ENCODE data around the gene ZNF226.

DNA sequence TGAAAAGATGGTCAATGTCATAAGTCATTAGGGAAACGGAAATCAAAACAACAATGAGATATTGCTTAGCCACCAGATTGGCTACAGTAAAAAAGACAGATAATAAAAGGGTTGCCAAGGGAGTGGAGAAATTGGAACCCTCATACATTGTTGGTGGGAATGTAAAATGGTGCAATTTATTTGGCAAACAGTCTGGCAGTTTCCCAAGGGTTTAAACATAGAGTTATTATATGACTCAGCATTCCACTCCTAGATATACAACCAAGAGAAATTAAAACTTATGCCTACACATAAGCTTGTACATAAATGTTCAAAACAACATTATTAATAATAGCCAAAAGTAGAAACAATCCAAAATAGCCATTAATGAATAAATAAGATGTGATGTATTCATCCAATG is 37.6 kb downstream of the ZNF226 start:
- no peak for TF ChIP-seq CTCF (IDR thresholded peaks at IDR 0.05)
- TF ChIP-seq POLR2A (IDR thresholded peaks at IDR 0.05): no peak

All from gastroesophageal sphincter (tissue), 3 donors.